T-helper 1 cell treated with Interleukin-12 subunit alpha and Interleukin-12 subunit beta and Interleukin-4 antibody, amounts not matched to agents 30 μg/mL and 1 μg/mL, for 36 hours (primary cell): ENCODE measurements around the gene SPSB1.
"Not testable (repeated sequence)": the region's sequence is repeated elsewhere in the genome, so short reads cannot be mapped to it uniquely, and the experiment has no call there.

Experiments
- H3K27ac Mint-ChIP-seq: one replicate; pipeline ENCODE4 v1.8.0; 2021; ENCODE audit warnings: mild to moderate bottlenecking, mixed read lengths
- H3K27me3 Mint-ChIP-seq: one replicate; pipeline ENCODE4 v1.8.0; 2021; ENCODE audit warnings: low read depth, mixed read lengths
- H3K36me3 Mint-ChIP-seq: one replicate; pipeline ENCODE4 v1.8.0; 2021; ENCODE audit warnings: low read depth, mixed read lengths
- H3K4me1 Mint-ChIP-seq: one replicate; pipeline ENCODE4 v1.8.0; 2021; ENCODE audit warnings: low read depth, mixed read lengths
- H3K4me3 Mint-ChIP-seq: one replicate; pipeline ENCODE4 v1.8.0; 2021; ENCODE audit warnings: mild to moderate bottlenecking, moderate library complexity, mixed read lengths
- H3K9me3 Mint-ChIP-seq: one replicate; pipeline ENCODE4 v1.8.0; 2021; ENCODE audit warnings: mixed read lengths

SPSB1 gene

DNA sequence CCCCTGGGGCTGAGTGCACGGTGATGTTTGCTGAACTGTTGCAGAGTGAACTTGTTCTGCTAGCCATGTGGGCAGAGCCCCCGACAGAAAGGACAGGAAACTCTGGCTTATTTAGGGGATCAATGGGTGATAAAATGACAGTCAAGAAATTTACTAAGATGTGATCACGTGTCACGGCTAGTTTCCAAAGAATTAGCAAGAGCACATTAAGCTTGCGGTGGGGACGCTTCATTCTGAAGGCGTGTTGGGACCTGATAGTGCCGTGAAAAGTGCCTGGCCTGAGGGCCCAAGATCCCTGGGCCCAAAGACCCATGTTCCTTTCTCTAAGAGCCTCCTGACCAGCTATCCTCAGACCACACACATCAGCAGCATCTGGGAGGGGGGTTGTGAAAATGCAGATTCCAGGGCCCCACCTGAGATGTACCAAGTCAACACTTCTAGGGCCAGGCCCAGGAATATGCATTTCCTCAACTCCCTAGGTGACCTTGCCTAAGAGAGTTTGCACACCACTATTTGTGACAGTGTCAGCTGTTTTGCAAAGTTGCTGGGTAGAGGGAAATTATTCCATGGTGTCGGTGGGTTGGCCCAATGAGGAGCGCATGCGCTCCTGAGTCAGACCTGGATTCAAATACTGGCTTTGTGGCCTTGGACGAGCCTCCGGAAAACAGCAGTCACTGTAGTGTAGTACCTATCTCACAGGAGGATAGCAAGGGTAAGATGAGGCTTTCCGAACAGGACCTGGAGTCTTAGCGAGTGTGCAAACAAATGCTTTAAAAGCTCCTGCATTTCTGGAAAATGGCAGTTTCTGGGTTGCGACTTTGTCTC lies 77.5 kb downstream of the SPSB1 start:
- peaks cover 11% of the 10 kb centered on the region for H3K36me3 Mint-ChIP-seq
- H3K4me1 Mint-ChIP-seq = peaks cover 10% of the 10 kb centered on the region
- H3K4me3 Mint-ChIP-seq = no peak overlapping the region
- H3K9me3 Mint-ChIP-seq = no peaks in the 10 kb centered on the region
- no peak overlapping the region for H3K27ac Mint-ChIP-seq
- no peaks in the 10 kb centered on the region for H3K27me3 Mint-ChIP-seq

DNA sequence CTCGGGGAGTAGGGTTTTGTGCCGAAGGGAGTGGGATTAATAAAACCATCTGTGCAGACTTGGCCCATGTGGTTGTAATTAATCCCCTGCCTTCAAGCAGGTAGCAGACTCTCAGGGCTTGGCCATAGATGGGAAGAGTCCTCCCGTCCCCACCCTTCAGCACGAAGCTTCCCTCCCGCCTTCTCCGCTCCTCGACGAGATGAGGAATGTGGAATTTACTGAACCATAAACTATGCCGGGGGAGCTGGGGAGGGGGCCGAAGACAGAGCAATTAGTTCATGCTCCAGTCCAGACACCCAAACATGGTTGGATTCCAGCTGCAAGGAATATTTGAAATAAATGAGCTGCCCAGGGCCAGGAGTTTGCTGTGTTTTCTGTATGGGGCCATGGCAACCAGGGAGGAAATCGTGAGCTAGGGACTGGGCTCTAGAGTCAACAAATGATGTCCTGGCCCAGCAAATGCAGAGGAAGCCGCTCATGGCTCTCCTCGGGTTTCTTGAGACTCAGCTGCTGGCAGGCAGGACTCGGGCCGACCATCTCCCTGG lies 78.8 kb downstream of the SPSB1 start:
- Mint-ChIP-seq H3K27me3 (no peaks in the 10 kb centered on the region), H3K36me3 (peaks cover 11% of the 10 kb centered on the region), H3K27ac (no peak overlapping the region), H3K4me3 (no peak overlapping the region), H3K4me1 (peaks cover 10% of the 10 kb centered on the region), H3K9me3 (no peaks in the 10 kb centered on the region)

DNA sequence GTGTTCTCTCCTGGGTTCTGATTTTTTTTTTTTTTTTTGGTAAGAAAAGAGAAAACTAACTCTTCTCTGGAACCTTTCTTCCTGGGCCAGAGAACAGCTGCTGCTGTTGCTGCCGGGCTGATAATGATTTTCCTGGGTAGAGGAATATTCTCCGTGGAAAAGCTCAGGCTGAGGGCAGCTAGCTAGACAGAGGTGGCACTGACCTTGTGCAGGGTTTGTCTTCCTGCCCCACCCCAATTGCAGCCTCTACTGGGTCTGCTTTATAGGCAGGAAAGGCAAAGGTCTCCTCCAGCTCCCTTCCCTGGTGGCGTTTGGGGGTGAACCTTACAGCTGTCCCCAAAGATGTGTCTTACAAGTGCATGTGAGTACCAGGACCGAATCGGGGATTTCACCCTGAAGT lies 79.3 kb downstream of the SPSB1 start:
- Mint-ChIP-seq H3K36me3 (peaks cover 11% of the 10 kb centered on the region), H3K4me3 (no peak overlapping the region), H3K27me3 (no peaks in the 10 kb centered on the region), H3K4me1 (peaks cover 10% of the 10 kb centered on the region), H3K27ac (no peak overlapping the region), H3K9me3 (no peaks in the 10 kb centered on the region)

DNA sequence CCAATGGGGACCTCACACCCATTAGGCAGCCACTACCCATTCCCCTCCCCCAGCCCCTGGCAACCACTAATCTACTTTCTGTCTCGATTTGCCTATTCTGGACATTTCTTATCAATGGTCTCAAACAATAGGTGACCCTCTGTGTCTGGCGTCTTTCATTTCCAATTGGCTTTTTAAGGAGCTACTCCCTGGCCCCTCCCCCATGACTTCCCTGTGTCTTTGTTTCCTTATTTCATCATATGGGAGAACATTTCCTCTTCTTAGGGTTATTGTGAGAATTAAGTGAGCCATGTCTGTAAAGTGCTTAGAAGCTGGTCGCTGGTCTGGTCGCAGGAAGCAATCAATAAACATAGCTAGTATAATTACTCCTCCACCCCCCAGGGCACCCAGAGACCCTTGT lies 80.9 kb downstream of the SPSB1 start:
- Mint-ChIP-seq H3K27ac (no peak overlapping the region), H3K9me3 (no peaks in the 10 kb centered on the region), H3K36me3 (peaks cover 7% of the 10 kb centered on the region), H3K4me3 (no peak overlapping the region), H3K27me3 (peaks cover under 1% of the 10 kb centered on the region), H3K4me1 (peaks cover 3% of the 10 kb centered on the region)

DNA sequence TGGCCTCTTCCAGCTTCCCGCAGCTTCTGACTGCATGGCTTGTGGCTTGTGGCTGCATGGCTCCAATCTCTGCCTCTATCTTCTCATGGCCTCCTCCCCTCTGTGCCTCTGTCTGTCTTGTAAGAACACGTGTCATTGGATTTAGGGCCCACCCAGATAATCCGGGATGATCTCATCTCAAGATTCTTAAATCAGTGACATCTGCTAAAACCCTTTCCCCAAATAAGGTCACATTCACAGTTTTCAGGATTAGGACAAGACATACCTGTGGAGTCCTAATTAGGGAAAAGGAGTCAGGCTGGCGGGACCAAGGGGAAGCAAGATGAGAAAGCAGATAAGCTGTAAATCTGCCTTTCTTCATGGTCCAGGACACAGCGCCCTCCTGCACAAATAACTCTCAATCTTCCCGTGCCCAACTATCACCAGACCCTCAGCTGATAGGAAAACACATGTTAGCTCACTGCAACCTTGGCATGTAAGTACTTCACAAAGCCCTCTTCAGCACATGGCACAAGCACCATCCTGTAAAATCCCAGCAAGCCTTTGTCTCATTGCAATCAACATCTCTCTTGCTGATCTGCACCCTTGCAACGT lies 82.2 kb downstream of the SPSB1 start:
- no peak overlapping the region for H3K27ac Mint-ChIP-seq
- H3K36me3 Mint-ChIP-seq = peaks cover 5% of the 10 kb centered on the region
- H3K4me1 Mint-ChIP-seq = peaks cover 3% of the 10 kb centered on the region
- no peaks in the 10 kb centered on the region for H3K9me3 Mint-ChIP-seq
- H3K27me3 Mint-ChIP-seq = peaks cover 9% of the 10 kb centered on the region
- H3K4me3 Mint-ChIP-seq = no peak overlapping the region

DNA sequence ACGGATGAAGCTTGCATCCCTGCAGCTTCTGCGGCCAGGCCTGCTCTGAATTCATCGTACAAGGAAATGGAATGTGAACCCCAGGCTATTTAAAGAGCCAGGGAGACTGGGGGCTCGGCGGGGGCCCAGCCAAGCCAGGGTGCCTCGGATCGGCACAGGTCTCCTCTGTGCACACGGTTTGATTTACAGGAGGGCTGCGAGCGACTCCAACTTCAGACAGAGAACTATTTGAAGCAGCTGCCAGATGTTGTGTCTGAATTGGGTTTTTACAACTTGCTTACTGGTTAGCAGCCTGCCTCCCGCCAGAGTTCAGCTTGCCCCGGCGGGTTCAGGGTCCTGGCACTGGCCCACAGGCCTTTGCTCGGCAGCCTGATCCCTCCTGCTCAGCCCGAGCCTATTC lies 83.2 kb downstream of the SPSB1 start:
- Mint-ChIP-seq H3K4me1 (peaks cover 3% of the 10 kb centered on the region), H3K36me3 (peaks cover 2% of the 10 kb centered on the region), H3K27me3 (peaks cover 9% of the 10 kb centered on the region), H3K4me3 (no peak overlapping the region), H3K9me3 (no peaks in the 10 kb centered on the region), H3K27ac (no peak overlapping the region)

DNA sequence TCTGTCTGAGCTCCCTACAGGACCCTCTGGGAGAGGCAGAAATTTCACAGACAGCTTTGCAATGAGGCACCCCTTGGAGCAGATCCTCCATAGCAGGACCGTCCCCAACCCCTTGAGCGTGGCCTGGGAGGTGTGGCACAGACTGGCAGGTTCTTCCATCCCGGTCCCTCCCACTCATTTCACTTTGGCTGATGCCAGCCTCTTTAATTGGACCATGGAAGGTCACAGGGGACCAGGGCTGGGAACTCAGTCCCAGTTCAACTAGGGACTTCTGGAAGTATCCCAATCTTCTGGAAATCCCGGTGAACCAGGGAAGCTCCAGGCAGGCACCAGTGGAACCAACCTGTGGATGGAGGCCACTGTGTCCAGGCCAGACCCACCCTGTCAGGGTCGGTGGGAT lies 83.7 kb downstream of the SPSB1 start:
- Mint-ChIP-seq H3K4me1 (peaks cover 3% of the 10 kb centered on the region), H3K27ac (no peak overlapping the region), H3K36me3 (peaks cover 2% of the 10 kb centered on the region), H3K9me3 (no peaks in the 10 kb centered on the region), H3K27me3 (peaks cover 9% of the 10 kb centered on the region), H3K4me3 (no peak overlapping the region)

DNA sequence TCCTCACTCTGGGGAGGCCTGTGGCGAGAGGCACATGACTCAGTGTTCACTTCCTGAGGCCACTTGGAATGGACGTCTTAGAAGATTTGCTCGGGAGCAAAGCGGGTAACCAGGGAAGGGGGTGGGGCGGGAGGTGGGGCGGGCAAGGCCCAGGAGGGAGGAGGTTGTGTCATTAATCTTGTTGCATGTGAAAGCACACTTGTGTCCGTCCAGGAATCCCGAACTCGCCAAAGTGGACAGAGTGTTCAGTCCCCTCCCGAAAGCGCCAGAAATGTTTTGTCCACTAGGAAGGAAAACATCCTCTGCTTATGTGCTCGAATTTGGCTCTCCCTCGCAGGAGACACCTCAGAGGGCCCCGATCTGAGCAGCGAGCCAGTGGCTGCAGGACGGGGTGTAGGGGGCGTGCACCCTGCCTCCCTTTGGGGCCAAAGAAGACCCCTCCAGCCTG lies 84.2 kb downstream of the SPSB1 start:
- Mint-ChIP-seq H3K36me3 (peaks cover 2% of the 10 kb centered on the region), H3K27ac (no peak overlapping the region), H3K27me3 (peaks cover 9% of the 10 kb centered on the region), H3K9me3 (no peaks in the 10 kb centered on the region), H3K4me1 (peaks cover 3% of the 10 kb centered on the region), H3K4me3 (no peak overlapping the region)

DNA sequence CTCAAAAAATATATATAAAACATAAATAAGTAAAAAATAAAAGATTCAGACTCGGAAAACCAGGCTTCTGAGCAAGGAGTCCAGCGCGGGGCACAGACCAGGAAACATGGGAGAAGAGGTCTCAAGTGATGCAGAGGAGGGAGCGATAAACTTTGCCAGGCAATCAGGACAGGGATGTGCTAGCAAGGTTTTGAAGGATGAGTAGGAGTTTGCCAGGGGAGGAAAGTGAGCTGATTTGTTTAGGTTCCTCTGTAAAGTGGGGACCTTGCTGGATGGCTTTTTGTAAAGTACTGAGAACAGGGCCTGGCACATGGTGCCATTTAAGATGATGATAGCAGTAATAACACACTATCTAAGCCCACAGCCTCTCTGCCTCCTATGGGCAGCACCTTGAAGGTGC lies 86.1 kb downstream of the SPSB1 start:
- Mint-ChIP-seq H3K27ac (no peak overlapping the region), H3K9me3 (no peaks in the 10 kb centered on the region), H3K4me1 (no peaks in the 10 kb centered on the region), H3K4me3 (no peak overlapping the region), H3K27me3 (peaks cover 12% of the 10 kb centered on the region), H3K36me3 (no peaks in the 10 kb centered on the region)

DNA sequence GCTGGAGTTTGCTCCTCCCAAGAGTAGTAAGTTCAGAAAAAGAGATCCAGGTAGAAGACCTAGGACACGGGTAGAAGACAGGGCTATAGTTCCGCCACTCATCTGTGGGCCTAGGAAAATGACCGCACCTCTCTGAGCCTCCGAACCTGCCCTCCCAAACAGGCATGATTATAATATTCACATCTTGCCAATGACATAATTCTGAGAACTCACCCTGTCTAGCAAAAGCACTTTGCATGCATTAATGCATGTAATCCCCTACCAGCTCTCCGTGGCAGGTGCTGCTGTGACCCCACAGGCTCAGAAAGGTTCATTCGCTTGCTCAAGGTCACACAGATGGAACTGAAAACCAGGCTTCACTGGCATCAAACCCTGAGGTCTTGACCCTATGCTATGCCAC lies 88.0 kb downstream of the SPSB1 start:
- no peak overlapping the region for H3K4me3 Mint-ChIP-seq
- no peaks in the 10 kb centered on the region for H3K9me3 Mint-ChIP-seq
- peaks cover 16% of the 10 kb centered on the region for H3K27me3 Mint-ChIP-seq
- no peak overlapping the region for H3K27ac Mint-ChIP-seq
- H3K36me3 Mint-ChIP-seq = no peaks in the 10 kb centered on the region
- no peaks in the 10 kb centered on the region for H3K4me1 Mint-ChIP-seq

DNA sequence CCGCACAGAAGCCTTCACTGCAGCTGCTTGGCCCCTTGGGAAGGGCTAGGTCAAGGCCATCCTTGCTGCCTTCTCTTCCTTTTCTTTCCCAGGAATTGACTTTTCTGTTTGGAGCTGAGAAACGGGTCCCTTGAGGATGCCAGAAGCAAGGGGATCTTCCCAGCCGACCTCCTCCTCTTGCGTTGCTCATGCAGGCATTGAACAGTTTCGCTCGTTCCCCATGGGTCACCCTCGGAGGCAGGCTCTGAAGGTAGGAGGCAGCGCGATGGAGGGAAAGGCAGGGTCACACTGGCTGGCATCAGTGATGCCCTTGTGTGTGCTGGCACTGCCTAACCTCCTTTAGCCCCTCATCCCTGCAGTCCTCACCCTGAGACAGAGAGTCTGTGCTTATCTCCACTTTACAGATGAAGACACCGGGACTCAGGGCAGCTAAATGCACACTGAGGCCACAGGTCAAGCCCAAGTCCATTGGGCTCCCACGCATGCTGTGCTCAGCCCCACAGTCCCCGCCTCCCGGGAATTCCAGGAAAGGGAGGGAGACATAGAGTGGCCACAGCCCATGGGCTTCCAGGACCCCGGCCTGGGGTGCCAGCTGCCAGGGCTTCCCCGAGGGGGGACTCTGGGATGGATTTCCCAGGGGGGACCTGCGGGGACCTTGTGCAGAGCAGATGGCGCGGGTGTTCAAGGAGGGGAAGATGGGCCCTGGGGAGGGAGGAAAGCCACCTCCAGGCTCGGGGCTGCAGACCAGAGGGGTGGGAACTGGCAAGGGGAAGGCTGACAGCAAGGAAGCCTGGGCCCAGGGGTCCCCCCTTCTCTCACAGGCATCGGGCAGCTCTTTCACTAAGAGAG lies 90.2 kb downstream of the SPSB1 start:
- H3K27ac Mint-ChIP-seq = no peak overlapping the region
- no peaks in the 10 kb centered on the region for H3K9me3 Mint-ChIP-seq
- H3K4me3 Mint-ChIP-seq = no peak overlapping the region
- H3K27me3 Mint-ChIP-seq = peaks cover 21% of the 10 kb centered on the region
- H3K36me3 Mint-ChIP-seq = no peaks in the 10 kb centered on the region
- H3K4me1 Mint-ChIP-seq = peaks cover 7% of the 10 kb centered on the region

DNA sequence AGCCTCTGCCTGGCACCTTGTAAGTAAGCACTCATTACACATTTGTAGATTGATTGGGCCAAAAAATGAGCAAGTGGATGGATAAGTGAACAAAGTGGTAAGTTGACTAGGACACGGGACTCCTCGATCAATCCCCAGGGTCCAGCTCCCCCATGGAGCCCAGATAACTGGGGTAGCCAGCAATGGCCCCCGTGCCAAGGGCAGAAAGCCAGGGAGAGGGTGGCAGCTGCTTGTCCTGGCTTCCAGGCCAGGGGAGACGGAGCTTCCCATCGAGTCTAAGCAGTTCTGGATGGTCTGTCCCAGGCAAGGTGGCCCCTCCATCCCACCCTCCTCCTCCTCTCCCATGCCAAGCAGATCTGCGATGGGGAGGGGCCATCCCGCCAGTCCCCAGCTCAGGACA lies 91.4 kb downstream of the SPSB1 start:
- peaks cover 18% of the 10 kb centered on the region for H3K27me3 Mint-ChIP-seq
- H3K4me3 Mint-ChIP-seq = no peak overlapping the region

DNA sequence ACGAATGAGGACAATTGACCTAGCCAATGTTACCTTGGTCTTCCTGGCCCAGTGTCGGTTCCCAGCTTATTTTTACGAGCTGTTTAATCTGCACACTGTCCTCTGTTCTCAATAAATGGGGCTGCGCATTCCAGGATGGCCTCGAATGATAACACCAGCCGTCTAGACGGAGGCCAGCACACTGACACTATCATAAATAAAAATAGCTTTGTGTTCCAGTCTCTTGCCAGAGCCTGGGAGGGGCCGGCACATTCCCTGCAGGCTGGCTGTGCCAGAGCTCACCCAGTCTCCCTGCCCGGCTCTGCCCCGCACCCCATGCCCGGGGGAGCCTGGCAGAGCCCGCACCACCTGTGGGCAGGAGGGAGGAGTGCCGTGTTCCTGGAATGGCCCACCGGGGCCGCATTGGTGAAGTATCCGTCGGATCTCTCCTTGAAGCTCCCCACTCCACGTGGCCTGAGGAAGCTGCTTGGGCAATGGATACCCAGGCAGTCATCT lies 92.1 kb downstream of the SPSB1 start:
- peaks cover 2% of the 10 kb centered on the region for H3K36me3 Mint-ChIP-seq
- no peak overlapping the region for H3K4me3 Mint-ChIP-seq
- peaks cover 18% of the 10 kb centered on the region for H3K27me3 Mint-ChIP-seq
- H3K27ac Mint-ChIP-seq = no peak overlapping the region
- H3K9me3 Mint-ChIP-seq = no peaks in the 10 kb centered on the region
- H3K4me1 Mint-ChIP-seq = peaks cover 11% of the 10 kb centered on the region

More for the DNA sequence above, 91.4 kb downstream of the SPSB1 start:
- H3K4me1 Mint-ChIP-seq = peaks cover 7% of the 10 kb centered on the region
- no peaks in the 10 kb centered on the region for H3K36me3 Mint-ChIP-seq
- H3K27ac Mint-ChIP-seq = no peak overlapping the region
- no peaks in the 10 kb centered on the region for H3K9me3 Mint-ChIP-seq

DNA sequence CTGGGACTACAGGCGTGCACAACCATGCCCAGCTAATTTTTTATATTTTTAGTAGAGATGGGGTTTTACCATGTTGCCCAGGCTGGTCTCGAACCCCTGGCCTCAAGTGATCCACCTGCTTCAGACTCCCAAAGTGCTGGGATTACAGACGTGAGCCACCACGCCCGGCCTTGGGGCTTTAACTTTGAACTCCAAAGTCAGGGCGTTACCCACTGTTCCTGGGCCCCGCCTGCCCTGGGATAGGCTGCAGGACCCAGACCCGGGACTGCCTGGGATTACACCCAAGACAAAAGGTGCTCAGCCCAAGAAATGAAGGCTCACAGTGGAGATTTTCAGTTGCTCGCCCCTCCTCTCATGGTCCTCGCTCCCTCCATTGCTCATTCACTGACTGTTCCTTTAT lies 92.7 kb downstream of the SPSB1 start:
- H3K36me3 Mint-ChIP-seq, H3K27ac Mint-ChIP-seq: not testable (repeated sequence)
- peaks cover 12% of the 10 kb centered on the region for H3K4me1 Mint-ChIP-seq

More for the DNA sequence above, 92.7 kb downstream of the SPSB1 start:
- H3K4me3 Mint-ChIP-seq, H3K9me3 Mint-ChIP-seq: not testable (repeated sequence)
- peaks cover 19% of the 10 kb centered on the region for H3K27me3 Mint-ChIP-seq
